AG10803 (cell line): ENCODE measurements around the gene TRIM21.
"Not testable (repeated sequence)": the region's sequence is repeated elsewhere in the genome, so short reads cannot be mapped to it uniquely, and the experiment has no call there.

Experiments
- DNase-seq: peaks from one replicate; pipeline ENCODE4 v3.0.0; 2010; ENCODE audit warnings: low read depth
- H3K4me3 ChIP-seq: 2 replicates; pipeline ENCODE4 v1.5.1; 2011; ENCODE audit warnings: mild to moderate bottlenecking, low read length, control low read depth
- CTCF ChIP-seq: conservative IDR thresholded peaks from 2 replicates; pipeline ENCODE4 v1.5.1; 2011; ENCODE audit warnings: mild to moderate bottlenecking, low read length, control low read depth, inconsistent platforms

Gene TRIM21

GRCh38 chr11:4416306-4416705, 22.8 kb upstream of the TRIM21 start:
- TF ChIP-seq CTCF: no peak
- no peak overlapping the region for H3K4me3 ChIP-seq
- no peak for DNase-seq

- not testable (repeated sequence) for H3K4me3 ChIP-seq, DNase-seq
Measured at GRCh38 chr11:4406206-4406605, 12.7 kb upstream of the TRIM21 start.

DNA sequence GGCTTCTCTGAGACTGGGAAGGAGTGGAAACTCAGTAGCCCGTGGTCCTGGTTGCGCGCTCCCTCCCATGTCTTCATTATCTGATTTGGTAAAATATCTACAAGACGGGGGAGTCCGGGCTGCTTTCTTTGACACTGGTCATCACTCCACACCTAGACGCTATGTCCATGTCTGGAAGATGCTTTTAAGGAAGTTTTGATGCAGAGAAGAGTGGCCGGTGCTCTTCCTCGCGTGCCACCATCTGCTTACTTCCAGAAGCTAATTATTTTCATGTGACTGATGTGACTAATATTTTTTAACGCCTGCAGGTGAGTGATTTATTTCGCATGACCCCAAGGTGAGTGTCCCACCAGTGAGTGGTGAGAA, 339 bp upstream of the TRIM21 start:
- peak overlapping the region; percentile 99 for H3K4me3 ChIP-seq
- no peak for DNase-seq
- TF ChIP-seq CTCF: no peak

GRCh38 chr11:4388221-4388620, 5.3 kb downstream of the TRIM21 start:
- no peak overlapping the region for H3K4me3 ChIP-seq
- no peak for TF ChIP-seq CTCF
- DNase-seq: no peak

GRCh38 chr11:4385978-4386740, 7.3 kb downstream of the TRIM21 start:
- TF ChIP-seq CTCF: no peak
- no peak overlapping the region for H3K4me3 ChIP-seq
- no peak for DNase-seq

DNA sequence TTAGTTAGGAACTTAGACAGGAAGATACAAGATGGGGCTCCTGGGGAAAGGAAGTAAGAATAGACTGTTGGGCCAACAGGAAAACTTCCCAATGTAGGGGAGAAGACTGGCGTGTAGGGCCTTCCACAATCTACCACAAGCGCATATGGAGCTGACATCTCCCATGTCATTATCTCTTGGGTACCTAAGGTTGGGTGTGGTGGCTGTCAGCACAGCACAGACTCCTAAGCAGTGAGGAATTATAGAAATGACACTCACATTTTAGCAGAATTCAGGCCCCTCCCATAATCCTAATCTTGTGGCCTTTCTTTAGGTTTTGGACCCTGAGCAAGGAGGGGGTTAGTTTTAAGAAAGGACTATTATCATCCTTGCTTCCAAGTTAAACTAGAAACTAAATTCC, 11.6 kb downstream of the TRIM21 start:
- H3K4me3 ChIP-seq: no peak overlapping the region
- TF ChIP-seq CTCF: no peak
- DNase-seq: no peak

GRCh38 chr11:4375431-4376140, 17.9 kb downstream of the TRIM21 start:
- no peak for TF ChIP-seq CTCF
- no peak for DNase-seq
- no peak overlapping the region for H3K4me3 ChIP-seq
